Large intestine (tissue), 3 donors: Measurements from ENCODE around the gene SLC45A3. TPM values are rescaled to one million over a fixed set of nuclear protein-coding genes. Genes with fewer than 3 reads are reported as not detected.

ENCODE experiments used
- DNase-seq, 2 donors: peaks; one replicate each; pipeline versions ENCODE4 v3.0.0 to v3.0.0-alpha.2; 2013
- H3K27ac ChIP-seq: one replicate; pipeline ENCODE4 v1.5.1; 2013; ENCODE audit warnings: low read length
- H3K27me3 ChIP-seq: 2 replicates; pipeline ENCODE4 v1.6.1; 2013; ENCODE audit warnings: low read length; ENCODE audit not compliant: control insufficient read depth, insufficient read depth
- H3K36me3 ChIP-seq: 2 replicates; pipeline ENCODE4 v1.6.1; 2013; ENCODE audit warnings: low read length; ENCODE audit not compliant: control insufficient read depth, insufficient read depth
- H3K4me1 ChIP-seq: one replicate; pipeline ENCODE4 v1.6.1; 2013; ENCODE audit warnings: low read length; ENCODE audit not compliant: control insufficient read depth, insufficient read depth
- H3K4me3 ChIP-seq: one replicate; pipeline ENCODE4 v1.5.1; 2013; ENCODE audit warnings: low read length
- H3K9me3 ChIP-seq: one replicate; pipeline ENCODE4 v1.6.1; 2013; ENCODE audit warnings: mild to moderate bottlenecking, low read depth, low read length, moderate library complexity; ENCODE audit not compliant: control insufficient read depth
- WGBS: methylation state at CpG from one replicate; pipeline ENCODE4 v1.1.5; 2013; ENCODE audit warnings: low lambda C conversion rate; ENCODE audit not compliant: insufficient coverage; 5-methylcytosine and 5-hydroxymethylcytosine counted together
- polyA plus RNA-seq: library from polyadenylated mRNA; unstranded; fragments of 120-200 nt; gene quantifications from one replicate; pipeline ENCODE4 v1.2.1, GENCODE V29; 2013

The SLC45A3 gene
- polyA plus RNA-seq, 1 donor: 9.3 TPM

- Histone ChIP-seq H3K27me3 (no peaks in the 10 kb centered on the region), H3K36me3 (peaks cover 26% of the 10 kb centered on the region), H3K4me1 (no peaks in the 10 kb centered on the region), H3K27ac (no peak overlapping the region), H3K9me3 (no peaks in the 10 kb centered on the region), H3K4me3 (no peak overlapping the region)
- DNase-seq: no peak
- WGBS: no CpG with 5 or more reads among the region's 2 CpGs
Measured at GRCh38 chr1:205610036-205610435, 70.3 kb downstream of the SLC45A3 start.

Other genes with a start within 250 kb of the SLC45A3 start
- gene BLACAT1, start 224.5 kb downstream of the SLC45A3 start, polyA plus RNA-seq: 0.88 TPM
- 52.6 TPM for gene CDK18, start 175.8 kb downstream of the SLC45A3 start, polyA plus RNA-seq
- gene ELK4, start 48.5 kb downstream of the SLC45A3 start, polyA plus RNA-seq: 18.2 TPM
- gene NUCKS1, start 69.7 kb upstream of the SLC45A3 start, polyA plus RNA-seq: 106 TPM
- gene RAB29, start 95.0 kb upstream of the SLC45A3 start, polyA plus RNA-seq: 121 TPM
- gene SLC41A1, start 132.7 kb upstream of the SLC45A3 start, polyA plus RNA-seq: 8.2 TPM
- gene PM20D1, start 169.6 kb upstream of the SLC45A3 start, polyA plus RNA-seq: 1.1 TPM